OCI-LY1 (cell line): ENCODE results near the gene FBXL22.

Experiments
- H2AFZ ChIP-seq: fragments of 200-600 bp; sonication (generic), shearing (Covaris generic); 2 replicates; pipeline ENCODE4 v1.6.0; 2014; ENCODE audit warnings: antibody characterized with exemption, mild to moderate bottlenecking, low read length
- H3F3A ChIP-seq: fragments of 200-600 bp; sonication (generic), shearing (Covaris generic); 2 replicates; pipeline ENCODE4 v1.6.0; 2014; ENCODE audit warnings: mild to moderate bottlenecking, antibody characterized with exemption, low read length, moderate library complexity; ENCODE audit not compliant: insufficient read depth
- H3K27ac ChIP-seq: fragments of 200-600 bp; sonication (generic); 2 replicates; pipeline ENCODE4 v1.5.1; 2014; ENCODE audit warnings: low read length, mixed run types, mild to moderate bottlenecking, low read depth; ENCODE audit not compliant: poor library complexity, severe bottlenecking
- H3K27me3 ChIP-seq: fragments of 200-600 bp; sonication (generic); 2 replicates; pipeline ENCODE4 v1.6.0; 2014; ENCODE audit warnings: antibody characterized with exemption, mild to moderate bottlenecking, low read length, moderate library complexity; ENCODE audit not compliant: insufficient read depth
- H3K36me3 ChIP-seq: fragments of 200-600 bp; sonication (generic); 2 replicates; pipeline ENCODE4 v1.6.1; 2014; ENCODE audit warnings: mild to moderate bottlenecking, antibody characterized with exemption, low read length, moderate library complexity, mixed read lengths; ENCODE audit not compliant: insufficient read depth
- H3K4me1 ChIP-seq: fragments of 200-600 bp; sonication (generic); 2 replicates; pipeline ENCODE4 v1.5.1; 2014; ENCODE audit warnings: mild to moderate bottlenecking, low read length, moderate library complexity; ENCODE audit not compliant: insufficient read depth, severe bottlenecking
- H3K4me2 ChIP-seq: fragments of 200-600 bp; sonication (generic), shearing (Covaris generic); 2 replicates; pipeline ENCODE4 v1.6.1; 2014; ENCODE audit warnings: low read length
- H3K4me3 ChIP-seq: fragments of 200-600 bp; sonication (generic); 2 replicates; pipeline ENCODE4 v1.5.1; 2014; ENCODE audit warnings: low read length, low read depth, mild to moderate bottlenecking, mixed read lengths; ENCODE audit not compliant: poor library complexity, severe bottlenecking
- H3K79me2 ChIP-seq: fragments of 200-600 bp; shearing (Covaris generic); 2 replicates; pipeline ENCODE4 v1.6.1; 2016; ENCODE audit warnings: mixed run types, low read length, mixed read lengths; ENCODE audit not compliant: insufficient read depth
- H3K9ac ChIP-seq: fragments of 200-600 bp; sonication (generic), shearing (Covaris generic); 2 replicates; pipeline ENCODE4 v1.6.1; 2014; ENCODE audit warnings: mild to moderate bottlenecking, low read length, mixed read lengths
- H3K9me2 ChIP-seq: fragments of 200-600 bp; sonication (generic), shearing (Covaris generic); 2 replicates; pipeline ENCODE4 v1.6.1; 2014; ENCODE audit warnings: low read depth, mild to moderate bottlenecking, low read length, mixed read lengths
- H3K9me3 ChIP-seq: fragments of 200-600 bp; shearing (Covaris generic); 2 replicates; pipeline ENCODE4 v1.6.1; 2014; ENCODE audit warnings: low read length, mixed read lengths
- H4K20me1 ChIP-seq: fragments of 200-600 bp; sonication (generic), shearing (Covaris generic); 2 replicates; pipeline ENCODE4 v1.6.0; 2016; ENCODE audit warnings: mild to moderate bottlenecking, low read length; ENCODE audit not compliant: insufficient read depth
- EZH2 ChIP-seq: fragments of 200-600 bp; sonication (generic), shearing (Covaris generic); IDR thresholded peaks from 2 replicates; pipeline ENCODE4 v1.8.0; 2017; ENCODE audit warnings: borderline replicate concordance, mixed run types, mild to moderate bottlenecking, antibody characterized with exemption, low read length, moderate library complexity, mixed read lengths
- TF ChIP-seq, protein P1 (sequence below): fragments of 200-600 bp; sonication (generic), shearing (Covaris generic); IDR thresholded peaks from 2 replicates; pipeline ENCODE4 v1.5.1; 2017; ENCODE audit warnings: mild to moderate bottlenecking, antibody characterized with exemption, low read length, moderate library complexity, mixed read lengths

The FBXL22 gene

DNA sequence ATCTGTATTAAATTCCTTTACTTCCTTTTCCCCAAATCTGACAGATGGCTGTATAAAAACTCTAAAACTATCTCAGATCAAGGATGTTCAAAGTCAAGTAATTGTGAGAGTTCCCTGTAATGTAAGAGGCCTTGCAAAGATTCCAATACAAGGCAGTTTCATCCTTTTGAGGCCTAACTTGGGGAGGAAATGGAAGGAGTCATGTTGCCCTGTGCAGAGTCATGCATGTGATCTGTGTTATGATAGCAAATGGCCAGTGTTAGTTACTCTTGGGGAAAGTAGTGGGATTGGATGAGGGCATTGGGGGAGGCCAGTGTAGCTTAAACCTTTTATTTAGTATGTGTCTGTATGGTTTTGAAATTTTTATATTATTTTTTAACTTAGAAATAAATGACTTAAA, 23.7 kb upstream of the FBXL22 start:
- no peak overlapping the region for H3K9ac ChIP-seq
- no peak overlapping the region for H3K27ac ChIP-seq
- no peak for TF ChIP-seq EZH2
- TF ChIP-seq, protein P1, sequence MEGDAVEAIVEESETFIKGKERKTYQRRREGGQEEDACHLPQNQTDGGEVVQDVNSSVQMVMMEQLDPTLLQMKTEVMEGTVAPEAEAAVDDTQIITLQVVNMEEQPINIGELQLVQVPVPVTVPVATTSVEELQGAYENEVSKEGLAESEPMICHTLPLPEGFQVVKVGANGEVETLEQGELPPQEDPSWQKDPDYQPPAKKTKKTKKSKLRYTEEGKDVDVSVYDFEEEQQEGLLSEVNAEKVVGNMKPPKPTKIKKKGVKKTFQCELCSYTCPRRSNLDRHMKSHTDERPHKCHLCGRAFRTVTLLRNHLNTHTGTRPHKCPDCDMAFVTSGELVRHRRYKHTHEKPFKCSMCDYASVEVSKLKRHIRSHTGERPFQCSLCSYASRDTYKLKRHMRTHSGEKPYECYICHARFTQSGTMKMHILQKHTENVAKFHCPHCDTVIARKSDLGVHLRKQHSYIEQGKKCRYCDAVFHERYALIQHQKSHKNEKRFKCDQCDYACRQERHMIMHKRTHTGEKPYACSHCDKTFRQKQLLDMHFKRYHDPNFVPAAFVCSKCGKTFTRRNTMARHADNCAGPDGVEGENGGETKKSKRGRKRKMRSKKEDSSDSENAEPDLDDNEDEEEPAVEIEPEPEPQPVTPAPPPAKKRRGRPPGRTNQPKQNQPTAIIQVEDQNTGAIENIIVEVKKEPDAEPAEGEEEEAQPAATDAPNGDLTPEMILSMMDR: no peak
- H3K79me2 ChIP-seq: no peaks in the 10 kb centered on the region
- no peak overlapping the region for H3K4me2 ChIP-seq
- no peaks in the 10 kb centered on the region for H3K4me1 ChIP-seq
- H3F3A ChIP-seq: no peaks in the 10 kb centered on the region
- H3K4me3 ChIP-seq: no peak overlapping the region
- no peak overlapping the region for H2AFZ ChIP-seq
- no peaks in the 10 kb centered on the region for H3K27me3 ChIP-seq
- H3K36me3 ChIP-seq: peaks cover 69% of the 10 kb centered on the region
- no peaks in the 10 kb centered on the region for H4K20me1 ChIP-seq
- H3K9me3 ChIP-seq: no peaks in the 10 kb centered on the region
- H3K9me2 ChIP-seq: no peaks in the 10 kb centered on the region

DNA sequence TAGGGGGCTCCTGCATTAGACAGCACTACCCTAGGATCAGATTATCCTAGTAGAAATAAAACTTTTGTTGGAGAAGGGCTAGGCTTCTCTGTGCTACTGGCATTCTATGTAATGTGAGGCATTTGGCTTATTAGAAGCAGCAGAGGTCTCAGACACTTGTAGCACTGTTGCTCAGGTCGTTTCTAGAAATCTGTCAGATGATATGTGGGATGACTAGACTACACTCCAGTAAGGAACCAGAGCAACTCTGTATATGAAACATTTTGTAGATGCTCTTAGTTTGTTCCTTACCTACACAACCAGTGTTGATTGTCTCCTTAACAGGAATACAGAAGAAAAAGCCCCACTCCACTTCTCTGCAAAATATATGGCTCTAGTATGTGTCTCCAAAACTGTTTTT, 21.9 kb upstream of the FBXL22 start:
- peaks cover 63% of the 10 kb centered on the region for H3K36me3 ChIP-seq
- no peak for TF ChIP-seq EZH2
- TF ChIP-seq, protein P1: no peak

DNA sequence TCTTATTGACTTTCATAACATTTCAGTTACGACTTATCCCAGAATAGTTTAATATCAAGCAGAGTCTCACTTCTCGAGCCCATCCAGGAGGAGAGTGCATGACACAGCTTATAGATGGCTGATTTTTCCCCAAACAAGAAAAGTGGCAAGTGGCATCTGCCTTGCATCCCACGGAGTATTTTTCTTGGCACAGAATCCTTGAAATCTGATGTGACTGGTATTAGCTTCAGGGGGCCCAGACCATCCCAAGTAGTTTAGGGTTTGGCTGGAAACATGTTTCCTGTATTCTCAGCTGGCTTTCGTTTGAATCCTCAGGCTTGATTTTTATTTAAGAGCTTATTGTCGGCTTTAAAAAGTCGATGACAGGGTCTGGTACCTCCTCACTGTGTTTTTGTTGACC, 20.7 kb upstream of the FBXL22 start:
- Histone ChIP-seq H3K27ac (no peak overlapping the region), H3K4me3 (no peak overlapping the region), H2AFZ (no peak overlapping the region), H3K4me2 (no peak overlapping the region), H3K27me3 (no peaks in the 10 kb centered on the region), H3K4me1 (peaks cover 5% of the 10 kb centered on the region), H3K36me3 (peaks cover 58% of the 10 kb centered on the region; the same call in 1 of the 2 replicates), H3K9me2 (no peaks in the 10 kb centered on the region), H3F3A (0 out of 2 replicates have a peak, but pooled peaks cover 3% of the 10 kb centered on the region), H4K20me1 (no peaks in the 10 kb centered on the region), H3K9me3 (no peaks in the 10 kb centered on the region), H3K9ac (no peak overlapping the region), H3K79me2 (no peaks in the 10 kb centered on the region)
- no peak for TF ChIP-seq EZH2

More for the DNA sequence above, 21.9 kb upstream of the FBXL22 start:
- Histone ChIP-seq H3K79me2 (no peaks in the 10 kb centered on the region), H3K9me3 (no peaks in the 10 kb centered on the region), H3K9me2 (no peaks in the 10 kb centered on the region), H3K9ac (no peak overlapping the region), H3K4me1 (no peaks in the 10 kb centered on the region), H3F3A (0 out of 2 replicates have a peak, but pooled peaks cover 2% of the 10 kb centered on the region), H2AFZ (no peak overlapping the region), H3K4me3 (no peak overlapping the region), H3K27ac (no peak overlapping the region), H3K4me2 (no peak overlapping the region), H3K27me3 (no peaks in the 10 kb centered on the region), H4K20me1 (no peaks in the 10 kb centered on the region)

DNA sequence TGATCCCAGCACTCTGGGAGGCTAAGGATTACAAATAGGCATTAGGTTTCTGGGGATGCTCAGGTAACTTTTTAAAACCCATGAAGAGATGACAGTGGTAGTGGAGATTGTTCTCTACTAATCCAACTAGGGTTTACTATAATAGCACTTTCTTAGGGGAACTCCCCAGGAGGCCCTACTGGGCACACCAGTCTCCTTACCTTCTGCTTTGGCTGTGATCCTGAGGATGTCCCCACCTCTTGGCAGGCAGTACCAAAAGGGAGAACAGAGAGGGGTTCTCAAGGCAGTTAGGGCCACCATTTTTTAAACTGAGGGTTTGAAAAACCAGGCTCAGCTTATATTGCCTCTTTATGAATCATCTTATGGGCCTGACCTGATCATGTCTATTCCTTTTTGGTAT, 15.0 kb upstream of the FBXL22 start:
- Histone ChIP-seq H3K27ac (no peak overlapping the region), H3K9me3 (peaks cover 4% of the 10 kb centered on the region; the same call in 1 of the 2 replicates), H3K27me3 (no peaks in the 10 kb centered on the region), H3K9me2 (no peaks in the 10 kb centered on the region), H3K9ac (no peak overlapping the region), H3K4me3 (no peak overlapping the region), H4K20me1 (no peaks in the 10 kb centered on the region), H3K4me2 (no peak overlapping the region), H2AFZ (no peak overlapping the region), H3K36me3 (peaks cover 70% of the 10 kb centered on the region), H3K4me1 (peaks cover 5% of the 10 kb centered on the region), H3K79me2 (no peaks in the 10 kb centered on the region), H3F3A (0 out of 2 replicates have a peak, but pooled peaks cover 3% of the 10 kb centered on the region)
- TF ChIP-seq, protein P1: no peak
- no peak for TF ChIP-seq EZH2
